HG03378 (cell line): Measurements from ENCODE around the gene GNB4.

Source experiments
- ATAC-seq: cut with Tn5 transposase; IDR thresholded peaks from one replicate; pipeline ENCODE4 v1.9.1; 2021; ENCODE audit warnings: mild to moderate bottlenecking, moderate library complexity; ENCODE audit not compliant: unreplicated experiment

Gene GNB4

DNA sequence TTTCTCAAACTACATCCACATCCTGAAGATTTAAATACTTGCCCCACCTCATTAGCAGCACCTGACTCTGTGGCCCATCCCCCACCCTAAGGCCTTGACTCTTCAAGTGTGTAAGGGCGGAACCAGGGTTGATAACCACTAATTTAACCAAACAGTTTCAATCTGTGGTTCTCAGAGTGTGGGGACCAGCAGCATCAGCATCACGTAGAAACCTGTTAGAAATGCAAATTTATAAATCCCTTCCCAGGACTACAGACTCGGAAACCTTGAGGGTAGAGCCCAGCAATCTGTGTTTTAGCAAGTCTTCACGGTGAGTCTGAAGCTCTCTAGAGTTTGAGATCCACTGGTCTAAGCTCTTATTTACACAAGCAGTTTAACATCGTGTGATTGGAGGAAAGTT lies 12.4 kb downstream of the GNB4 start:
- peak; percentile 79 for ATAC-seq

DNA sequence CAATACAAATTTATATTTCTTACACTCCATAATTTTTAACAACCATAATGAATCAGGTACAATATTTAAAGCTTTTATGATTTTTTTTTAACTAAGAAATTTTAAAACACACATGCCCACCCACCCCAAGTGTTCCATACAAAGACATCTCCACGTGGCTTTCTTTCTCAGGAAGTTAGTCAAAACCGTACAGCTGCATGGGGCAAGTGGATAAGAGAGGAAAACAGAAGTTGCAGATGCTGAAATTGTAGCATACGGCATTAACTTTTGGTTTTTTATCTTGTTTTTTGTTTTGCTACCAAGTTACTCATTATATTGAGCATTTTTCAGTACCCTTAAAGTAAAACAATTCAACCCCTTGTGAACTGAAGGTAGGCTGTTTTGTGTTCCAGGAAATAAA lies 14.8 kb downstream of the GNB4 start:
- ATAC-seq: no peak

DNA sequence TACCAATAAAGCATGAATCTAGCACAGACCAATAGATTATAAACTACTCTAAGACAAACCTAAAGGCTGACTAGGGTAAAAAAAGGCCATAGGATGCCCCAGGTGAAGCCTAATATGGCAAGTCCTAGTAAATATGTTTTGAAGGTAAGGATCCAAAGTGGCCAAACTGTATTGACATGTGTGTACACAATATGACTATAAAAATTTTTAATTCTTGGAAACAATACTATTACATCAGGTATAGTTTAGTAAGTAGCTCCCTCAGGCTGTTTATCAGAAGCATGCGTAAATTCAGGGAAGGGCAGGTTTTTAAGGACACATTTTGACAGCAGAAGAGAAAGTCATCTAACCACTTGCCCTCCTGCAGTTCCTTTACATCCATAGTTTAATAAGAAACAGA lies 18.8 kb downstream of the GNB4 start:
- ATAC-seq: no peak

DNA sequence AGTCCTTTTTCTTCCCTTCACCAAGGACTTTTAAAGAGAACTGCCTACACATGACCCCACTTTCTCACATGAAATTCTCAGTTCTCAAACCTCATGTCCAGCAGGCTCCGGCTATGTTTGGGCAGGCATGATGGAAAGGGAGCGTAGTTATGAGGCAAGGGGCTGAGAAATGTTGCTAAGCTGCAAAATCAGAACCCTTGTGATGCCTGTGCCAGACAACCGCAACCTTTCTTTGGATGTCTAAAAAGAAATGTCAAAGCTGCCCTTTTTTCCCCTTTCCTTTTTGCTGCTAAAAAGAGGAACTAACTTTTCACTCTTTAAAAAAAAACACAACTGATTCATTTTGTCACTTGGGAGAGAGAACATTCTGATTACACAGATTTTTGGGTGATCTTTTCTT lies 19.2 kb downstream of the GNB4 start:
- ATAC-seq: peak; percentile 67

DNA sequence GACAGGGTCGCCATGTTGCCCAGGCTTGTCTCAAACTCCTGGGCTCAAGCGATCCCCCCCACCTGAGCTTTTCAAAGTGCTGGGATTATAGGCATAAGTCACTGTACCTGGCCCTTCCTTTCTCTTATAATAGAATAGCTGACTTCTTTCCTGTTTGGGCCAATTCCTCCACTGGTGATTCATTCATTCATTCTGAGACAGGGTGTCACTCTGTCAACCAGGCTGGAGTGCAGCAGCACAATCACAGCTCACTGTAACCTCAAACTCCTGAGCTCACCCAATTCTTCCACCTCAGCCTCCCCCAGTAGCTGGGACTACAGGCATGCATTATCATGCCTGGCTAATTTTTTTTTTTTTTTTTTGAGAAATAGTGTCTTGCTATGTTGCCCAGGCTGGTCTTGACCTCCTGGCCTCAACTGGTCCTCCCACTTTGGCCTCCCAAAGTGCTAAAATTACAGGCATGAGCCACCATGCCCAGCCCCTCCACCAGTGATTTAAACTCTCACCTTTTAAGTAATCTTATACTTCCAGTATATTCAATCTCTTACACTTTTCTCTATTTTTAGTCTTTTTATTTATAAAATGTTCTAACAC lies 20.9 kb downstream of the GNB4 start:
- no peak for ATAC-seq

DNA sequence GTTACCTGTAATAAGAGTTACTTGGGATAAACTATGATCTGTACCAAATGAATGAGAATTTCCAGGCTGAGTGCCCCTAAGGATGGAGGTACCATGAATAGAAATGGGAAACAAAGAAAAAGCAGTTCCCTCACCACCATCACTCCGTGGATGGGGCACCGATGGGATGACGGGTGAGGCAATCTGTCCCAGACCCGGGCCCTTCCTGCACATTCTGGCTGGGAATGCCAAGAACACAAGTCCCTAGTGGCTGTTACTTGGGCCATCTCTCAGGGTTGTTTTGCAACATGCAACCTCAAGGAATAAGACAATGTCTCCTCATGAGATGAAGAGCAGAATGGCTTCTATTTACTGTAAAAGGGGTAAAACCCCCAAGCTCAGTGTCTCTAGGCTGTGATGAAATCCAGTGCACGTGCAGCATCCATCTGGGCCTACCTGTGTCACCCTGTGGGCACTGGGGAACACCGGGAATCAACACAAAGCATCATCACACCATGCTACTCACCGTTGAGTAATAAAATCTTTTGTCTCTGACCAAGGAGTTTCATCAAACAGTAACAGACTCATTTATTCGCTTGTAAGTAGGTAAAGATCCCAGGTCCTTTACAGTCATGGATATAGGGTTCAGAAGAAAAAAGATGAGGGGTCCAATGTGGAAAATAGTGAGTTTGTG lies 22.3 kb downstream of the GNB4 start:
- ATAC-seq: no peak

DNA sequence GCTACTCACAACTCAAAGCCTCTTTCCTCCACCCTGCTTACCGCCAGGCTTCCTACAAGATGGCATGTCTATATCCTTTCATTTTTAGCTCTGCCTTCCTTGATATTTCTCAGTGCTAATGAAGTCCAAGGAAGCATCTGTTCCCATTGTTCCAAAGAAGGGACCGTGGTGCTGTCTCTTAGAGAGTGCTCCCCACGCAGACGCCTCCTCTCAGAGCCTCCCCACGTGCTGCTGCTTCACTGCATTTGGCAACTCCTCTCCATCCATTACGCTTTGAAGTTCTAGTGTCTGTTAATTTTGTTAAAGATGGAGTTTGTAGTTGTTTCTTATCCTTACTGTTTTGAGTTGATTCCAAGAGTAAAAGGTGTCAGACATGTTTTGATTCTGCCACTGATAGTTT lies 26.2 kb downstream of the GNB4 start:
- no peak for ATAC-seq

DNA sequence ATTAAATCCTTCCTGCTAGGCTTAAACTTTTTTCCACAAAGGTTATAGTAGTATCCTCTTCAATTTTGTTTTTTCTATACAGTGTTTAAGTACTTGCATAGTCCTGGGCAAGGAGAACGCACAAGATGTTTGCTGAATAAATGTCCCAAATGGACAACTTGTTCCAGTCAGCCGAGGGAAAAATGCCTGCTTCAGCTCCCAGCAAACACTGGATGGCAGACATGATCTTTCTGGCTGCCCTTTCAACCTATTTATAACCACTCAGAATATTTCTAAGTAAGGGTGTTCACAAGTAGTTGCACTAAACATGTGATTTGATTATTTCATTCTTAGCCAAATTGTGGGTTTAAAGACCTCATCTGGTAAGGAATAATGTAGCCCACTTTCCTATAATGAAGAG lies 29.8 kb downstream of the GNB4 start:
- ATAC-seq: no peak

DNA sequence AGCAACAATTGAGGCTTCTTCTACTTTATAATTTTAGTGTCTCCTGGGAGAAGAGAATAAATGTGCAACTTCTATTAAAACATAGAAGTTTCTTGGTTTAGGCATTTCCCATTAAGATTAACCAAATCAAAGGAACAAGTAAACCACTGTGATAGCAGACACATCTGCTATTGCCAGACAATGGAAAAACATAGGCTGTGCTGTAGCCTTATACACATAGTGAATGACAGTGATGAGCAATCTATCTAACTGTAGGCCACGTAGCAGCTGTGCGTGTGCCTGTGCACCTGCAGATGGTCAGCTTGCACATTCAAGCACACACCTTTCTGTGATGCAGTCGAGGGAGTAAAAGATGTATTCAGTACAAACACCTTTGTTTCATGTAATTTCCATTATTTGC lies 32.7 kb downstream of the GNB4 start:
- no peak for ATAC-seq

DNA sequence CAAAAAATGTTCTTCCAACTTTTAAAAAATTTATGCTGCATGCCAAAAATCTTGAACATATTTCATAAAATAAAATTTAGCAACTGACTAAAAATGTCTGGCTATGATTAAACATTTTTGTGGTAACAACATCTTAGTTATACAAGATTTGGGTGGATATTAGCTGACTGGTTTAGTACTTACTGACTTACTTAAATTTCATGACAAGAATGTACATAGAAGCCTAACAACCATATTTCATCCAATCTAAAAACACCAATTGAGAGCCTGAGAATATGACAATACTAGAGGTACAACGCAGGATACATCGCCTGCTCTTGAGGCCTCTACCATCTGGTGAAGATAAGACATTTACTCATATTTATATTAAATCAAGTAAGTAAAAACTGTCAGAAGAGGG lies 34.6 kb downstream of the GNB4 start:
- no peak for ATAC-seq

DNA sequence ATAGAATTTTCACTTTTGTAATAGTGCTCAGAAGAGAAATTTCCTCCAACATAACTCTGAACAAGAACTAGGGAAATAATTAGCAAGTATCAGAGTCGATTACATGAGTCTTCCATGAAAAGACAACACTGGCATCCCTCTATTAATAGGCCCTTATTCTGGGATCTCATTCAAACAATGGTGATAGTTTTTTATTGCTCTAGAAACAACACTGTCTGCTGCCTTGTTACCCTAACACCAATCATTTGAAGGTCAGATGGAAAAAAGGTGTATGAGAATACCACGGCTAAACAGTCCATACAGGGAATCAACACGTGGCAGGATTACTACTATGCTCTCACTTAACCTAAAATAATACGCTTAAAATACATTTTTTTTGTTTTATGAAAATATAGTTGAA lies 35.9 kb downstream of the GNB4 start:
- no peak for ATAC-seq

DNA sequence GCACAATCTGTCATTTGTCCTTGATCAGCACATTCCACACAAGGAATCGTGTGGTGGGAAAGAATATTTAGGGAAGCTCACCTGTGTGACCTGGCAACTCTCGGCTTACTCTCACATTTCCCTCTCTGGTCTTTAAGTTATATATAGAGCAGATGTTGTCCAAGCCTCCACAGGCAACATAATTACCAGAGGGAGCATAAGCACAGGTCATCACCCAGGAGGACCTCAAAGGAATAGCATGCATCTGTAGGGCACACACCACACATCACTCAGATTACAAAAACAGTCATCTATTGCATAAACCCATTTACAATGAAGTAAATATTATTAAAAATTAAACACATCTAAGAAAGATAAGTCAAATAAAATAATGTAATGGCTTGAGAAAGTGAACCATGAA lies 36.5 kb downstream of the GNB4 start:
- no peak for ATAC-seq

DNA sequence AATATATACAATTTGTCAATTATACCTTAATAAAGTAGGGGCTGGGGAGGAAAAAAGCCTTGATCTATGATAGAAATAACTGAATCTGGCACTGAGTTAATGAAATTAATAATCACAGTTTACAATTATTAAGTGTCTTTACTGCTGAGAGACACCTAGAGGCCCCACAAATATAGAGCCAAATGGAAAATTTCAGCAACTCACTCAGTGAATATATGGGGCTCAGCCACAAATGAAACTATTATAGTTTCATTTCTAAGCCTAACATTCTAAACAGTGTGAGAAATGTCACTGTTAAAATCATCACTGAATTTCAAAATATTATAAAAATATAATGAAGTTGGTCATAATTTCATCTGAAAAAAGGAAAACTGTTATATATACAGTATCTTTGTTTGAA lies 40.3 kb downstream of the GNB4 start:
- no peak for ATAC-seq

DNA sequence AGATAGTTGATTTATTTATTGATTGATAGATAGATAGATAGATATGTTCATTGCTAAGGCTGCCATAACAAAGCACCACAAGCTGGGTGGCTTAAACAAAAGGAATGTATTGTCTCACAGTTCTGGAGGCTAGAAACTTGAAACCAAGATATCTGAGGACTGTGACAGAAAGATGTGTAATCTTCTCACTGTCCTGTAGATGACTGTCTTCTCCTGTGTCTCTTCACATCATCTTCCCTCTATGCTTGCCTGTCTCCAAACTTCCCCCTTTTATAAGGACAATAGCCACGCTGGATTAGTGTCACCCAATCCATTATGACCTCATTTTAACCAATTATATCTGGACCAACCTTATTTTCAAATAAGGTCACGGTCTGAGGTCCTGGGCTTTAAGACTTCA lies 40.9 kb downstream of the GNB4 start:
- ATAC-seq: no peak

DNA sequence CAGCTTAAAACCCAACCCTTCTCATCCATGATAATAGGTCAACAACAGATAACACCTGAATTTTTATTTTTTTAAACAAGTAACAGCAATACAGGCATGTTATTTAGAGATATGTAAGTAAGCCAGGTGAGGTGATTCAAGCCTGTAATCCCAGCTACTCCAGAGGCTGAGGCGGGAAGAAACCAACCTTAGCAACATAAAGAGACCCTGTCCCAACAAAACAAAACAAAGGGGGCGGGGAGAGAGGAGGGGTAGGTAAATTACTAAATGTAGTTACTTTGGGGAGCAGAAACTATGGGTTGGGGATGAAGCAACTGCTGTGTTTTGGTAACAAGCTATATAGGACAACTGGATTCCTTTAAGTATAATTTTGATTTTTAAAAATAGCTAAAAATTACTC lies 47.0 kb downstream of the GNB4 start:
- ATAC-seq: no peak

DNA sequence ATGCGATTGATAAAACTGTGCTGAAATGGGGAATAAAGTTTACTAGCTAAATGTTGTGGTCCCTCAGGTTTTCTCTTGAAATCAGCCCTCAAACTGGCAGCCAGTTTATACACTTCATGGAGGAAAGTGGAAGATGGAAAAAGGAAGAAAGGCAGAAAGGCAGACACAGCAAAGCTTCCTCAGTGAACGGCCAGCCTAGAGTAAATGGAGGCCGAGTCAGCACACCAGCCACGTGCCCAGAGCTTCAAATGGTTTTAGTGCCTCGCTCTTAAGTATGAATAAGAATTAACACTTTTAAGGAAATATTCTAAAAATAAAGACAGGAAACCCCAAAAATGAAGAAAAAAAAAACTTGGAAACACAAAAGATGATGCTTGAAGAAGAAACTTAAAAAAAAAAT lies 48.3 kb downstream of the GNB4 start:
- ATAC-seq: no peak

DNA sequence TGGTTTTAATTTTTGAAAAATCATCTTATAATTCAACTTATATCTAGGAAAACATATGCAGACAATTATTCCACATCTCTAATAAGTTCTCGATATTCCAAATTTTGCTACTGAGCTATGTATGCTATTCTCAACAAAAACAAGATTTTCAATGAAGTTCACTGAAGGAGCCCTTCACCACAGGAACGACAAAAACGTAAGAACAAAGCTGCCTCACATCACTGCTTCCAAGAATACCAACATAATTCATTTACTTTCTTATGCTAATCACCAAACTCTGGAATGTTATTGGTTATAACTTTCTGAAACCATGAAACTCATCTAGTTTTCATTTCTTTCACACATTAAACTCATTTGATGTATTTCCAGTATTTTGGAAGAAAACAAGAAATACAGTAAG lies 49.7 kb downstream of the GNB4 start:
- no peak for ATAC-seq

DNA sequence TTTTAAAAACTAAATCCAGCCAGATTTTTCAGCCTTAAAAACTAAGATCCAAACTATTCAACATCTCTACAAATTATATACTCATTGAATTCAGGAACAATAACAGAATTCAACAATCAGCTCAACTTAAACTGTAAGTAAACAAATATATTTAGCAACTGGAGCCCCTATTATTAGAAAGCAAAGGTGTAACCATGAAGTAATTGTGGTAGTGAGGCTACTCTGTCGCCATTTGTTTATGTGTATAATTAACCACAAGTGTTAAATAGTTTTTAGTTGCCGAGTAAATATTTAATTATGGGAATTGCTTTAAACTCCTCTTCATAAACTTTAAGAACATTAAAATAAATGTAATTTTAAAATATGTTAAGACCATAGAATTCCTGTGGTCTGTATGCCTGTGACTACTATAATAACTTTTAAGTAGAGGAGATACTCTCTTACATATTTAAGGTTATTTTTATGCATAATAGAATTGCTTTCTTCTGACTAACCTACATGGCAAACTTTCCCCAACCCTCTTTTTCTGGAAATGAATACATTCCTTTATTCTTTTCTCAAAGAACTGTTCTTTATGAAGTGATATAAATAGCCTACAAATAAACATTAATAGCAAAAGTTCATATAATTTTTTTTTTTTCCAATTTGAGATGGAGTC lies 52.6 kb downstream of the GNB4 start:
- ATAC-seq: no peak

DNA sequence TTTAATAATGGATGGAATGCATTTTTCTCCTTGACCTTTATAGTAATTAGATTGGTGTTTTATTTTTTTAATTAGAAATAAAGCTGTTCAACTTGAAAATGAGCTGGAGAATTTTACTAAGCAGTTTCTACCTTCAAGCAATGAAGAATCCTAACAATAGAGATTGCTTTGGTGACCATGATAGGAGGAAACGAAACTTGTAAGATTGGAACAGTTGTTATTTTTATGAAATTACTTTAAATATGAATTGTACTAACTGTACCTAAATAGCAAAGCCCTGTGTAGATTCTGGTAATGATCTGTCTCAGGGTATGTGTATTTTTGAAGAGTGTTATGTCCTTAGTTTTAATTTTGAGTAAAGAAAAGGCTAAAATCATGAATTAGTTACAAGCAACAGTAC lies 59.4 kb downstream of the GNB4 start:
- no peak for ATAC-seq

DNA sequence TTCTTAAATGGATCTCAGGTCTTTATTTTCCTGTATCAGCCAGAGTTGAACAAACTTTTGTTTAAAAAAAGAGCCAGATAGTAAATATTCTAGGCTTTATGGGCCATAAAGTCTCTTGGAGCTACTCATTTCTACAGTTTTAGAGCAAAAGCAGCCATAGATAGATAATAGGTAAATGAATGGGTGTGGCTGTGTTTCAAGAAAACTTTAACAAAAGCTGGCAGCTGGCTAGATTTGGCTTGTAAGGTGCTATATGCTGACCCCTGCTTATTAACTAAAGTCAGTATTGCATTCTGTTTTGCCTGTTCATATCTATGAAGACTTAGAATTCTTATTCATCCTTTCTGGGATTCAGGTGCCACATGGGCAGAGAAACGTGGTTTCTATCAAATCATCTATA lies 74.8 kb downstream of the GNB4 start:
- ATAC-seq: no peak

DNA sequence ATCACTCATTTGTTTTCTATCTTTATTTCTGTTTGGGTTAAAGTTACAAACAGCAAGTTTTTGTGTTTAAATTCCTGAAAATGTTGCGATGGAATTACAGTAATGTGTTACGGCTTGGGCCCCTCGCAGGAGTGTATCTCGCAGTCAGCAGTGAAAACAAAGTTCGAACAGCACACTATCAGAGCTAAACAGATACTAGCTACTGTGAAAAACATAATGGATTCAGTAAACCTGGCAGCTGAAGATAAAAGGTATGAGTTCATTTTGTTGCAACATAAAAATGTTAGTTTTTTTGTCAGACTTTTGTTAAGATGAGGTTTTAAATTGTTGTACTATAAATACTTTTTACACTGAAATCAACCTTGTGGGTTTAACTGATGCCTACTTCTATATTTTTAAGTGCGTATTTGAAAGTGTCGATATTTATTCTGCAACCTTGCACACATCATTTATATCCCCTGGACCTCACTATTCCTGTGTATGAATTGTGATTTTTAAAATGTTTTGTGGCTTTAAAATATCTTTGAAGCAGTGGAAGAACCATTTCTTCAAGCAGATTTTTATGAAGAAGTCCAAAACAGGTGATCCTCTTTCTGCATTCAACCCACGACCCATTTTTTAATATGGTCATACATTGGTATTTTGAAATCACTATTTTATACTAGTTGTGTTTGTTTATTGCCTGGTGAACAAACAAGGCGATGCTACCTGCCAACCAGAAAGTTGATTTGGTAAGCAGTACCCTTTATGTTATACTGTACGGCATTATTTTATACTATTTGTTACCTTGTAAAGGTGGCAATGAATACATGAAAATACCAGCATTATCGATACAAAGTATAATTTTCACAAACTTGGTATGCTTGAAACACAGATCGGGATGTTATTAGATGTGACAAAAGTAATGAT lies 75.9 kb downstream of the GNB4 start:
- ATAC-seq: no peak

DNA sequence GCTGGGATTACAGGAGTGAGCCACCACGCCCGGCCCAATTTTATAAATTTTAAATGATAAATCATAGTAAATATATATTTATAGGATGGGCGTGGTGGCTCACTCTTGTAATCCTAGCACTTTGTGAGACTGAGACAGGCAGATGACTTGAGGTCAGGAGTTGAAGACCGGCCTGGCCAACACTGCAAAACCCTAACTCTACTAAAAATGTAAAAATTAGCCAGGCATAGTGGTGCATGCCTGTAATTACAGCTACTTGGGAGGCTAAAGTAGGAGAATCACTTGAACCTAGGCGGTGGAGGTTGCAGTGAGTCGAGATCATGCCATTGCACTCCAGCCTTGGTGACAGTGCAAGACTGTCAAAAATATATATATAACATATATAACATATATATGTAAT lies 77.3 kb downstream of the GNB4 start:
- no peak for ATAC-seq
